Natural killer cell treated with Interleukin-12 subunit alpha and Interleukin-12 subunit beta and Interleukin-15 and Interleukin-18, amount 100 ng/mL, for 72 hours (primary cell): ENCODE data around the gene DDAH2. TPM values are rescaled to one million over a fixed set of nuclear protein-coding genes. Genes with fewer than 3 reads are reported as not detected.

Source experiments
- ATAC-seq, 2 donors: fragments of 150-1000 bp; cut with Tn5 transposase in 1 of 2; sonication (Bioruptor Pico), chemical (Tn5 transposase) in 1 of 2; 2 replicates each; pipeline ENCODE4 v1.10.0; 2021
- DNase-seq: peaks from one replicate; pipeline ENCODE4 v3.0.0; 2022; ENCODE audit warnings: low spot score
- H3K27ac Mint-ChIP-seq, 2 donors: 1 replicate in 1 of 2; 2 replicates in 1 of 2; pipeline ENCODE4 v1.8.0; 2022; ENCODE audit warnings: mixed read lengths in 2 of 2, mild to moderate bottlenecking in 1 of 2, moderate library complexity in 1 of 2
- H3K27me3 Mint-ChIP-seq, 2 donors: 1 replicate in 1 of 2; 2 replicates in 1 of 2; pipeline ENCODE4 v1.8.0; 2022; ENCODE audit warnings: mixed read lengths in 2 of 2
- H3K36me3 Mint-ChIP-seq: one replicate; pipeline ENCODE4 v1.8.0; 2022; ENCODE audit warnings: mixed read lengths
- H3K4me1 Mint-ChIP-seq, 2 donors: 1 replicate in 1 of 2; 2 replicates in 1 of 2; pipeline ENCODE4 v1.8.0; 2022; ENCODE audit warnings: low read depth in 2 of 2, mixed read lengths in 2 of 2, mild to moderate bottlenecking in 1 of 2
- H3K4me3 Mint-ChIP-seq: one replicate; pipeline ENCODE4 v1.8.0; 2022; ENCODE audit warnings: mixed read lengths
- H3K9me3 Mint-ChIP-seq: 2 replicates; pipeline ENCODE4 v1.8.0; 2022; ENCODE audit warnings: mixed read lengths
- total RNA-seq, 2 donors: library from RNA; stranded (reverse); gene quantifications; one replicate each; pipeline ENCODE4 v1.2.3, GENCODE V29; 2022

Gene DDAH2
- total RNA-seq, 2 donors from 2014 or later = 18.8 to 24.4 TPM

DNA sequence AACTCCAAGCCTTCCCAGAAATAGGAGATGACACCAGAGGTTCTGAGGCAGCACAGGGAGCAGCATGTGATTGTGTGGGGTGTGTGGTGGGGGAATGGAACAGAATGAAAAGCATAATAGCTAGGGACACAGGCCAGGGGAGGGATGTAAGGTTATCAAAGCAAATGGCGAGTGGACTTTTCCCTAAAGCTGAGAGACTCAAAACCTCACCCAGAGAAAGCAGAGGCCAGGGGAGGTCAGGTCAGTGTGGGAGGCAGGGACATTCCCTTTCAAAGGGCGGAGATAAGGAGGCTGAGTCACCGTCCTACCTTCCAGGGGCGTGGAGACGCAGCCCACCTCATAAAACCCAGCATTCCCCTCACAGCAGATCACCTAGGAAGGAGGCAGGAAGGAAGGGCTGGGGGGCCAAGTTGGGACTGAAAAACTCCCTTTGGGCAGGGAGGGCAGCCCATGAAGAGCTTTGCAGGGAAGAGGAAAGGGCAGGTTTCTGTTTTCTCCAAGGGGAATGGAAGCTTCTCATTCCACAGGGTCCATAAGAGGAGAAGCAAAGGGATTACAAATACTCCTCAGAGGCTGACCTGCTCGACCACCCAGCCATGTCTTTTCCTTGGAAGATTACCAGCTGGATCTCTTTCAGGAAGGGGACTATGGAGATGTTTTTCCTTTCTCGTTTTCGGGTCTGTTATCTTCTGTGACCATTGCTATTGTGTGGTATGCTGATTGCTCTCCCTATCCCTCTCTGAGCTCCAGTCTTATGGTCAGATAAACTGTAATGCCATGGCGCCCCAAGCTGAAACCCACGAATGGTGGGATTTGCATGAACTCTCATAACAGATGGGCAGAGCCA lies 38.6 kb downstream of the DDAH2 start:
- no peaks in the 10 kb centered on the region for H3K9me3 Mint-ChIP-seq
- H3K4me1 Mint-ChIP-seq = peaks cover 0 to 6% of the 10 kb centered on the region in 2 donors
- DNase-seq (no peak), ATAC-seq (no peak)
- H3K4me3 Mint-ChIP-seq = no peak overlapping the region
- peaks cover 5% of the 10 kb centered on the region for H3K36me3 Mint-ChIP-seq
- peak overlapping the region in 1 of 2 donors; percentile 57 for H3K27ac Mint-ChIP-seq
- H3K27me3 Mint-ChIP-seq = no peaks in the 10 kb centered on the region

DNA sequence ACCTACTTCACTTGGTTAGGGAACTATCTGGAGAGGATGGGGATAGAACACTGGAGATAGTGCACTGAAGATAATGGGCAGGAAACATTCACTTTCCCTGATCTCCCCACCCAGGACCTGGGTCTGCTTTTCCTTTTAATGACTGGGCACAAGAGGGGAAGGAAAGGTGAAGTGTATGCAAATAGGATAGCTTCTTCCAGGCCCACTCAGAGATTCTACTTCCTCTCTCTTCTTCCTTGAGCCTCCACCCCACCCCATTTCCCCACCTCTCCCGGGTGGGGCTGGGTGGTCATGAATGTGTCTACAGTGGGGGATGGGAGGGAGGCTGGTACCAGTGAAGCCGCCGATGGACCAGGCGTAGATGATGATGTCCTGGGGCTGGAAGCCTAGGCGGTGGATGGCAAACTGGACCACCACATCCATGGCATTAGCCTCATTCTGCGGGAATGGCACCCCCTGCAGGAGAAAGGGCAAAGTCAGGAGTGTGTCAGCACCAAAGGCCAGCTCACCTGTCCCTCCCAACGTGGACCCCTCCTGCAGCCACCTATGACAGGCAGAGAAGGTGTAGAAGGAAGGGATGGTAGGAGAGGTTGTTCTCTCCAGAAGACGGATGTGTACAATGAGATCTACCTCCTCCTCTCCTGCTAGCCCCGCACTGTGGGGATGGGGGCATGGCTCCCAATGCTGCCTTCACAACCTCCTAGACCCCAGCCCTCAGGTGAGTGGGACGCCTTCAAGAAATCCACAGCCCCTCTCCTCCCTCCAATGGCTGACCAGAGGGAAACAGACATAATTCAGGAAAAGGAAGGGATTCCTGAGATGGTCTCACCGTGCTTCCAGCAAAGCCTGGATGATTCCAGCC lies 39.6 kb downstream of the DDAH2 start:
- peaks cover 0 to 6% of the 10 kb centered on the region in 2 donors for H3K4me1 Mint-ChIP-seq
- H3K27ac Mint-ChIP-seq = peak overlapping the region in 1 of 2 donors; percentile 57
- H3K36me3 Mint-ChIP-seq = peaks cover 5% of the 10 kb centered on the region
- peak in 1 of 2 donors; percentile 6 for ATAC-seq
- no peaks in the 10 kb centered on the region for H3K27me3 Mint-ChIP-seq
- peak; percentile 58 for DNase-seq
- no peak overlapping the region for H3K4me3 Mint-ChIP-seq
- H3K9me3 Mint-ChIP-seq = no peaks in the 10 kb centered on the region

DNA sequence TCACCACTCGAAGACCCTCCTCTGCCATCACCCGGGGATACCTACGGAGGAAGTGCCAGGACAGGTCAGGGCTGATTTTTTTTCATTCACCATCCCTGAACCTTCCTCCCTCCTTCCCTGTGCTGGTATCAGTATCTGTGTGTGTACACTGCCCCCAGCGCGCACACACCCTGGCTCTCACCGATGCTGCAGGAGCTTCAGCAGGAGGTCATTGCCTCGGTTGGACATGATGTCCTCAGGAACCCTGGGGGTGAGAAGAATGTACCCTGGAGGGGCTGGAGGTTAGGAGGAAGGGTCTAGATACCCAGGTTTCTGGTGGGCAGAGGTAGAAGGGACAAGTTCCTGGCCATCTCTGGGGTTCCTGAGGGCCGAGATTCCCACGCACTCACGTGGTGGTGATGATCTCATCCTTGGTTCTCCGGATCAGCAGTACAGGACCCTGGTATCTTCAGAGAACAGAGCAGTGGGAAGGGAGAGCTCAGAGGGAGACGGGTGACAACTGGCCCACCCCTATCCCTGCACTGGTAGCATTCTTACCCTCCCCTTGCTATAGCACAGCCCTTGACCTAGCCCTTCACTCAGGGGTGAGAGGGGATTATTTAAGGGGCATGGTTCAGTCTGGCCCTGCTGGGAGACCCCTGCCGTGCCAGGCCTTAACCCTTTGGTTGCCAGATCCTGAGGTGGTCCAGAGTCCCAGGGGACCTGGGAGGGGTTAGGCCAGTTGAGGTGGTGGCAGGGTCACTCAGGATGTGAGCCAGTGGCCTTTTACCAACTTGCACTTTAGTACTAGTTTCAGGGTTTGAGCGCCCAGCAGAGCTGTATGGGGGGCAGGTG lies 41.0 kb downstream of the DDAH2 start:
- Mint-ChIP-seq H3K4me1 (peaks cover 0 to 8% of the 10 kb centered on the region in 2 donors), H3K36me3 (peaks cover 5% of the 10 kb centered on the region), H3K27ac (no peak overlapping the region), H3K4me3 (no peak overlapping the region), H3K27me3 (no peaks in the 10 kb centered on the region), H3K9me3 (no peaks in the 10 kb centered on the region)
- DNase-seq (peak; percentile 37), ATAC-seq (no peak)

DNA sequence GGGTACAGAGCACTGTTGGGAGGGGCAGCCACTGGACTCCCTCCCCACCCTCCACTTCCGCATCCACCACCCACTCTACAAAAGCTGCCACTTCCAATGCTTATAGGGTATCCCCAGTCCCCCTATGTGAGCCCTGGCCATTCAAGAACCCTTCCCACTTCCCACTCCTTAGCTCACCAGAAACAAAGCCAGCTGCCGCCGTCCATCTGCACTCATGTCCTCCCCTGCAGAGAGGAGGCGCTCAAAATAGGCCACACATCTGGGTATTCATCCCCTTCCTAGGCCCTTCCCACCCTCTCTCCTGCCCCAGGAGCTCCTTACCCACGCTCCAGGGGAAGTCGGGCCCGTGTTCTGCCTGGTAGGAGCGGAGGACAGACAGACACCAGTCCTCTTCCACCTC lies 41.8 kb downstream of the DDAH2 start:
- no peak for DNase-seq
- Mint-ChIP-seq H3K4me1 (peaks cover 0 to 9% of the 10 kb centered on the region in 2 donors), H3K36me3 (peaks cover 5% of the 10 kb centered on the region), H3K27ac (no peak overlapping the region), H3K4me3 (no peak overlapping the region), H3K9me3 (no peaks in the 10 kb centered on the region), H3K27me3 (no peaks in the 10 kb centered on the region)
- no peak for ATAC-seq

DNA sequence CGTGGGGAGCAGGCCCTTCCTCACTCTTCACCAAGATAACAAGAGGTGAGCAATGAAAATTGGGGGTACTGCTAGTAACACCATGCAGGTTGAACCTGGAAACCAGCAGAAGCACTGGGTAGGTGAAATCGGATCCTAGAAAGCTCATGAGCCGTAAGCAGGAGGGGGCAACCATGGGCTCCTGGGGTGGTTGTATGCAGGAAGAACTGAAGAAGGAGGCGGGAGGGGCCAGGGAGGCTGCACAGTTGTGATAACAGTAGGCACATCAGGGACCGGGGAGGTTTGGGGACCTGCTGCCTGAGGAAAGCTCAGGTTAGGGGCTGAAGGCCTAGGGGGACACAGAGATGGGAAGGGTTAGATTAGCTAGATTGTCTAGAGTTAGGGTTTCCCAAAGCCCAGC lies 42.6 kb downstream of the DDAH2 start:
- Mint-ChIP-seq H3K36me3 (peaks cover 5% of the 10 kb centered on the region), H3K4me3 (no peak overlapping the region), H3K9me3 (no peaks in the 10 kb centered on the region), H3K27me3 (no peaks in the 10 kb centered on the region), H3K27ac (peak overlapping the region in 1 of 2 donors; percentile 33), H3K4me1 (peaks cover 3 to 11% of the 10 kb centered on the region in 2 donors)
- DNase-seq = no peak
- no peak for ATAC-seq

DNA sequence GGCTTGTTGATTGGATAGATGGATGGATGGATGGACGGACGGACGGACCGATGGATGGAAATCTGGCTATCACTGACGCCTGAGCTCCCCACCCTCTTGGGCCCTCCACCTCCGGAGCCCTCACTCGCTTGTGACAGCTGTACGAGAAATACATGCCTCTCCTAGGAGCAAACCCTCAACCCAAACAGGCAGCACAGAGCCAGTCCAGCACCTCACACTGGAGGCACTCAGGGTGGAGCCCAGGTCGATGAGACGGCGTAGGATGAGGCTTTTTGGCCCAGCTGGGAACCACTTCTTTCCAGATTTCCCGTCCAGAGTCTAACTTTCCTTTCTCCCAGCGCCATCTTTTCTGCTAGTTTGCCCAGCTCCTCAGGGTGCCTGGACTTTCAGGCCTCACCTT lies 45.5 kb downstream of the DDAH2 start:
- no peak for DNase-seq
- Mint-ChIP-seq H3K36me3 (peaks cover 5% of the 10 kb centered on the region), H3K27ac (no peak overlapping the region), H3K4me1 (peaks cover 19 to 22% of the 10 kb centered on the region in 2 donors), H3K27me3 (no peaks in the 10 kb centered on the region), H3K4me3 (no peak overlapping the region), H3K9me3 (no peaks in the 10 kb centered on the region)
- no peak for ATAC-seq

DNA sequence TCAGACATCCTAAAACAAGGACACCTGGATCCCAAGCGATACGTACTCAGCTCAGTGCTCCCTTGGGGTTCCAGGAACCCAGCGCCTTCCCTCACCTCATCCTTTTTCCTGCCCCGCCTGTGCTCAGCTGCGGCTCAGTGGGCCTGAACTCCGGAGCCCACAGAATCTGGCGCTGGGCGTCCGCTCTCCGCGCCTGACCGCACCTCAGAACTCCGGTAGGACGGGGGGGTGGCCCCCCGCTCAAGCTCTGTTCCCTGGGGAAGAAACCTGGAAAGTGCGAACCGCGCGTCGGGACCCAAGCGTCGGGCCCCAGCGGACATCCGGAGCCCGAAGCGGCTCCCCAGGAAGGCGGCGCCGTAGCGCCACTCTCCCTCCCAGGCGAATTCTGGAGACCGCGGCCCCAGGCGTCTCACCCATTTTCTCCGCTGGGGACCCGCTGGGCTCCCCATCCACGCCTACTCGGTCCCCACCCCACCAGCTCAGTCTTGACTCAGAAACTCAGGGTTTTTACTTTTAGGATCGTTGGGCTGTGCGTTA lies 47.9 kb downstream of the DDAH2 start:
- no peaks in the 10 kb centered on the region for H3K9me3 Mint-ChIP-seq
- no peaks in the 10 kb centered on the region for H3K27me3 Mint-ChIP-seq
- peak overlapping the region; percentile 85 for H3K4me3 Mint-ChIP-seq
- DNase-seq = no peak
- peak overlapping the region; percentile 44 to 89 for H3K27ac Mint-ChIP-seq
- peaks cover 26 to 29% of the 10 kb centered on the region in 2 donors for H3K4me1 Mint-ChIP-seq
- peaks cover 2% of the 10 kb centered on the region for H3K36me3 Mint-ChIP-seq
- peak; percentile 70 to 75 for ATAC-seq

DNA sequence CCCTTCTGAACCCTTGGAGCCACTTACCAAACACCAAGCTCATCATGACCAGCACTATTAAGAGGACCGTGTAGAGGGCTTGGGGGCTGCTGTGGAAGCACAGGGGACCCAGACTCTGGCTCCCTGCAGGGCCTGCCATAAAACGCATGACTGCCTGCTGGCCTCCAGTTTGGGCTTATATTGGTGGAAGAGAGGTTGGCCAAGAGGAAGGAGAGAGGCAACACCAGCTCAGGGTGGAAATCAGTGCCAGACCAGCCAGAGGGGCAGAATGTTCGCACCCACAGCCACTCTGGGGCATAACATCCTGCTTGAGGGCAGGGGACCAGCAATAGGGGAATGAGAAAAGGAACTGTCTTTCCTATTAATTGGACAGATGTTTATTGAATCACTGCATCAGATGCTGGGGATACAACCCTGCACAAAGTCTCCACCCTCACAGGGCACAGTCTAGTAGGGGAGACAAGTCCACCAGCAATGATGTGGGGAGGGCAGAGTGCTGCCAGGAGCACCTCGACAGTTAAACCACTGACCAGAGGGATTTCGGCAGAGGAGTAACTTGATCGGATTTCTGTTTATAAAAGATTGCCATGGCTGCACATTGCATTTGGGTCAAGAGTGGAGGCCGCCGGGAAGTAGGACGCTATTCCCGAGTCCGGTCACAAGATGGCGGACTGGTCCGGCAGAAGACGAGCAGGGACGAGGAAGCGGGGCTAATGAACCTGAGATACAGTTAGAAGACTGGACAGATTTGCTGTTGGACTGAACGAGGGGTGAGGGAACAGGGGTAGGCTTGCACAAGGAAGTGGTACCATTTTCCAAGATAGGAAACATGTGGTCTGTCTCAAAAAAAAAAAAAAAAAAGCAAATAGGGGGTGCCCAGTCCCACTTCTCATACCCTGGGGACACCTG lies 48.6 kb downstream of the DDAH2 start, which contains the start of gene LY6G5C:
Gene LY6G5C, minus strand, starts transcription at position 842 of the 909 bp plus-strand sequence. Its CDS starts 694 bp downstream, at position 148.
- Mint-ChIP-seq H3K9me3 (no peaks in the 10 kb centered on the region), H3K27me3 (no peaks in the 10 kb centered on the region), H3K27ac (peak within 1 kb of the TSS; percentile 44 to 89), H3K4me3 (peak within 1 kb of the TSS; percentile 85), H3K4me1 (peaks cover 26 to 29% of the 10 kb centered on the region in 2 donors), H3K36me3 (no peaks in the 10 kb centered on the region)
- DNase-seq = no peak
- ATAC-seq = peak; percentile 76 to 85

DNA sequence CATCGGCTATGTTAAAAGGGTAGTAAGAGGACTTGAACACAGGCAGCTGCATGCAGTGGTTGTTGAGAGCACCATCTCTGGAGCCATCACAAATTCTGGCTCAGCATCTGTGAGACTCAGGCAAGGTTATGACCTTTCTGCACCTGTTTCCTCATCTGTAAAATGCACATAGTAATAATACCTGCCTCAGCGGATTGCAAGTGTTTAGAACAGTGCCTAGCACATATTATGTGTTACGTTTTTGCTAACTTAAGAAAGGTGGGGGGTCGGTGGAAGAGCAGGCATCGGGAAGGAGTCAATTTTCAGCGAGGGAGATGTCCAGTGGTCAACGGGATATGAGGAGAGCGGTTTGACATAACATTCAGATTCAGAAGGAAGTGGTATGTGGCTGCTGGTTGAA lies 51.1 kb downstream of the DDAH2 start:
- DNase-seq (no peak), ATAC-seq (no peak)
- H3K4me3 Mint-ChIP-seq = no peak overlapping the region
- no peaks in the 10 kb centered on the region for H3K36me3 Mint-ChIP-seq
- no peaks in the 10 kb centered on the region for H3K9me3 Mint-ChIP-seq
- peaks cover 25 to 26% of the 10 kb centered on the region in 2 donors for H3K4me1 Mint-ChIP-seq
- H3K27me3 Mint-ChIP-seq = no peaks in the 10 kb centered on the region
- no peak overlapping the region for H3K27ac Mint-ChIP-seq

Other genes with a start within 250 kb of the DDAH2 start
- 10 to 100 TPM; 34.9 to 37.4 TPM for gene MICB, start 231.2 kb downstream of the DDAH2 start, total RNA-seq
- gene MCCD1, start 200.3 kb downstream of the DDAH2 start, total RNA-seq = not detected
- 100 to 1,000 TPM; 469 to 713 TPM for gene DDX39B, start 187.3 kb downstream of the DDAH2 start, total RNA-seq
- 1 to 10 TPM; 1.4 to 2.3 TPM for gene ATP6V1G2, start 182.7 kb downstream of the DDAH2 start, total RNA-seq
- gene NFKBIL1, start 181.7 kb downstream of the DDAH2 start, total RNA-seq = 10 to 100 TPM; 16.8 to 17.0 TPM
- gene LTA, start 157.0 kb downstream of the DDAH2 start, total RNA-seq = 1,000 to 10,000 TPM; 1,187 to 3,727 TPM
- gene TNF, start 153.7 kb downstream of the DDAH2 start, total RNA-seq = 100 to 1,000 TPM; 320 to 420 TPM
- gene LTB, start 146.9 kb downstream of the DDAH2 start, total RNA-seq = 100 to 1,000 TPM; 110 to 153 TPM
- gene LST1, start 143.0 kb downstream of the DDAH2 start, total RNA-seq = 10 to 100 TPM; 15.5 to 34.6 TPM
- gene NCR3, start 136.3 kb downstream of the DDAH2 start, total RNA-seq = 10 to 100 TPM; 65.5 to 91.6 TPM
- gene AIF1, start 114.1 kb downstream of the DDAH2 start, total RNA-seq = 10 to 100 TPM in 1 of 2 donors, 1 to 10 TPM in 1; 9.3 to 20.0 TPM
- 100 to 1,000 TPM; 224 to 345 TPM for gene PRRC2A, start 108.6 kb downstream of the DDAH2 start, total RNA-seq
- 100 to 1,000 TPM; 284 to 337 TPM for gene BAG6, start 76.6 kb downstream of the DDAH2 start, total RNA-seq
- gene APOM, start 73.4 kb downstream of the DDAH2 start, total RNA-seq = 1 to 10 TPM in 1 of 2 donors, under 1 TPM in 1; 0.76 to 1.3 TPM
- 10 to 100 TPM; 26.9 to 34.0 TPM for gene C6orf47, start 68.5 kb downstream of the DDAH2 start, total RNA-seq
- gene GPANK1, start 64.3 kb downstream of the DDAH2 start, total RNA-seq = 10 to 100 TPM; 34.5 to 40.9 TPM
- gene CSNK2B, start 63.2 kb downstream of the DDAH2 start, total RNA-seq = 100 to 1,000 TPM; 205 to 247 TPM
- gene LY6G5B, start 59.3 kb downstream of the DDAH2 start, total RNA-seq = 10 to 100 TPM; 24.0 to 37.9 TPM
- gene LY6G5C, start 48.2 kb downstream of the DDAH2 start, total RNA-seq = 1 to 10 TPM; 5.4 to 8.8 TPM
- gene ABHD16A, start 26.0 kb downstream of the DDAH2 start, total RNA-seq = 10 to 100 TPM; 60.6 to 77.5 TPM
- not detected for gene LY6G6F, start 22.4 kb downstream of the DDAH2 start, total RNA-seq
- not detected for gene LY6G6D, start 14.0 kb downstream of the DDAH2 start, total RNA-seq
- not detected for gene LY6G6C, start 7.6 kb downstream of the DDAH2 start, total RNA-seq
- under 1 TPM in 1 of 2 donors, not detected in 1; 0.21 TPM for gene MPIG6B, start 5.9 kb downstream of the DDAH2 start, total RNA-seq
- 100 to 1,000 TPM; 468 to 581 TPM for gene CLIC1, start 7.2 kb upstream of the DDAH2 start, total RNA-seq
- gene MSH5, start 10.7 kb upstream of the DDAH2 start, total RNA-seq = 100 to 1,000 TPM in 1 of 2 donors, 10 to 100 TPM in 1; 36.2 to 154 TPM
- 10 to 100 TPM in 1 of 2 donors, 1 to 10 TPM in 1; 9.2 to 25.2 TPM for gene SAPCD1, start 33.4 kb upstream of the DDAH2 start, total RNA-seq
- gene VWA7, start 48.0 kb upstream of the DDAH2 start, total RNA-seq = 1 to 10 TPM; 1.4 to 2.1 TPM
- gene VARS1, start 66.5 kb upstream of the DDAH2 start, total RNA-seq = 100 to 1,000 TPM in 1 of 2 donors, 10 to 100 TPM in 1; 90.7 to 226 TPM
- gene LSM2, start 77.7 kb upstream of the DDAH2 start, total RNA-seq = 100 to 1,000 TPM in 1 of 2 donors, 10 to 100 TPM in 1; 94.6 to 113 TPM
- gene HSPA1L, start 86.0 kb upstream of the DDAH2 start, total RNA-seq = 1 to 10 TPM; 1.7 to 4.1 TPM
- gene HSPA1A, start 86.2 kb upstream of the DDAH2 start, total RNA-seq = 100 to 1,000 TPM; 160 to 262 TPM
- 100 to 1,000 TPM; 107 to 113 TPM for gene HSPA1B, start 98.4 kb upstream of the DDAH2 start, total RNA-seq
- gene NEU1, start 133.5 kb upstream of the DDAH2 start, total RNA-seq = 10 to 100 TPM; 37.2 to 46.6 TPM
- not detected for gene SLC44A4, start 149.7 kb upstream of the DDAH2 start, total RNA-seq
- 10 to 100 TPM; 34.4 to 69.1 TPM for gene EHMT2, start 168.4 kb upstream of the DDAH2 start, total RNA-seq
- 1 to 10 TPM; 1.4 to 2.9 TPM for gene ZBTB12, start 172.8 kb upstream of the DDAH2 start, total RNA-seq
- under 1 TPM in 1 of 2 donors, not detected in 1; 0.92 TPM for gene C2, start 198.4 kb upstream of the DDAH2 start, total RNA-seq
- gene CFB, start 216.8 kb upstream of the DDAH2 start, total RNA-seq = under 1 TPM; 0.33 to 0.40 TPM
- 10 to 100 TPM; 61.5 to 78.0 TPM for gene NELFE, start 229.7 kb upstream of the DDAH2 start, total RNA-seq
- 100 to 1,000 TPM; 103 to 164 TPM for gene SKIC2, start 229.9 kb upstream of the DDAH2 start, total RNA-seq
- gene DXO, start 242.8 kb upstream of the DDAH2 start, total RNA-seq = 10 to 100 TPM; 11.4 to 27.5 TPM